HepG2 (cell line): Measurements from ENCODE around the gene OR2T6. TPM values are rescaled to one million over a fixed set of nuclear protein-coding genes. Genes with fewer than 3 reads are reported as not detected.

Experiments used
- ATAC-seq: fragments of 200-7000 bp; cut with Tn5 transposase; 3 replicates; pipeline ENCODE4 v1.9.1; 2020; ENCODE audit warnings: mild to moderate bottlenecking, moderate library complexity
- BruUV-seq: library from RNA; stranded (reverse); fragments of 400-500 nt; replicated peaks from 2 replicates; lab custom pipeline; 2021; lab: Mats Ljungman, UMichigan
- CTCF ChIA-PET: fragments of 300-600 bp; formaldehyde crosslinking; extraction: SDS; loops from one replicate; lab custom pipeline; 2021; ENCODE audit warnings: low total read pairs, inconsistent platforms, low intra/inter-chr PET ratio; lab: Yijun Ruan, JAX
- POLR2A ChIA-PET: fragments of 350-600 bp; sonication (Branson Sonifier 250); formaldehyde crosslinking; loops from one replicate; lab custom pipeline; 2020; ENCODE audit warnings: antibody characterized with exemption, inconsistent platforms; lab: Yijun Ruan, JAX
- DNase-seq: peaks from one replicate; pipeline ENCODE4 v3.0.0-alpha.2; 2015; ENCODE audit warnings: low spot score
- FAIRE-seq: peaks from 3 replicates; lab custom pipeline; 2011; peaks lifted over from hg19 to GRCh38; lab: Jason Lieb, UNC
- H2AFZ ChIP-seq: one replicate; pipeline ENCODE4 v1.6.1; 2011; ENCODE audit warnings: low read length, inconsistent platforms
- H3K27ac ChIP-seq: fragments of 300-600 bp; 3 replicates; pipeline ENCODE4 v1.8.0; 2011; ENCODE audit warnings: mixed run types, mild to moderate bottlenecking, mixed read lengths, low read length, inconsistent platforms; ENCODE audit not compliant: insufficient read depth; ENCODE audit errors: extremely low read length
- H3K27me3 ChIP-seq, 2 experiments: fragments of 200-600 bp in 1 of 2; 2 replicates in 1 of 2; 3 replicates in 1 of 2; pipeline versions ENCODE4 v1.6.0 to v1.8.0; 2011; ENCODE audit warnings: low read length in 2 of 2, mild to moderate bottlenecking in 2 of 2, moderate library complexity in 2 of 2, inconsistent platforms in 1 of 2; ENCODE audit not compliant: insufficient read depth in 2 of 2, control insufficient read depth in 1 of 2
- H3K36me3 ChIP-seq, 2 experiments: fragments of 200-600 bp in 1 of 2; replicated peaks in 1 of 2; 2 replicates in 1 of 2; 3 replicates in 1 of 2; pipeline versions ENCODE4 v1.5.1 to v1.8.0; 2011; ENCODE audit warnings: low read length in 2 of 2, inconsistent platforms in 1 of 2; ENCODE audit not compliant: insufficient read depth in 2 of 2, control insufficient read depth in 1 of 2
- H3K4me1 ChIP-seq: 2 replicates; pipeline ENCODE4 v1.5.1; 2012; ENCODE audit warnings: low read length, inconsistent platforms; ENCODE audit not compliant: insufficient read depth
- H3K4me2 ChIP-seq: 2 replicates; pipeline ENCODE4 v1.6.0; 2011; ENCODE audit warnings: low read depth, low read length, inconsistent platforms
- H3K4me3 ChIP-seq, 3 experiments: fragments of 200-600 bp in 1 of 3; sonication (generic), shearing (Covaris generic) in 1 of 3; replicated peaks in 1 of 3; 2 replicates each; pipeline ENCODE4 v1.5.1; 2011 to 2016; ENCODE audit warnings: low read length in 3 of 3, inconsistent platforms in 2 of 3, low read depth in 2 of 3, mild to moderate bottlenecking in 2 of 3, control low read depth in 1 of 3, mixed read lengths in 1 of 3; ENCODE audit not compliant: insufficient read depth in 1 of 3
- H3K79me2 ChIP-seq: one replicate; pipeline ENCODE4 v1.6.1; 2011; ENCODE audit warnings: low read length, inconsistent platforms; ENCODE audit not compliant: insufficient read depth
- H3K9ac ChIP-seq: 2 replicates; pipeline ENCODE4 v1.6.0; 2011; ENCODE audit warnings: mild to moderate bottlenecking, low read depth, low read length, inconsistent platforms; ENCODE audit not compliant: insufficient read depth
- H3K9me3 ChIP-seq: 2 replicates; pipeline ENCODE4 v1.5.1; 2012; ENCODE audit warnings: mild to moderate bottlenecking, low read length
- H4K20me1 ChIP-seq: 2 replicates; pipeline ENCODE4 v1.6.0; 2011; ENCODE audit warnings: inconsistent platforms, mild to moderate bottlenecking, low read length, moderate library complexity; ENCODE audit not compliant: insufficient read depth
- AHR ChIP-seq: IDR thresholded peaks from 2 replicates; pipeline ENCODE4 v1.6.1; 2018; ENCODE audit warnings: missing genetic modification reagents, missing compliant biosample characterization
- ATAD3A ChIP-seq: sonication (generic); formaldehyde crosslinking; IDR thresholded peaks from 2 replicates; pipeline ENCODE4 v1.4.0; 2020; ENCODE audit warnings: missing genetic modification reagents
- CBX1 ChIP-seq: IDR thresholded peaks from one replicate; pipeline ENCODE4 v1.6.1; 2016; ENCODE audit warnings: antibody characterized with exemption, low read depth
- CREB3 ChIP-seq: sonication (generic); formaldehyde crosslinking; IDR thresholded peaks from 2 replicates; pipeline ENCODE4 v1.5.0; 2020; ENCODE audit warnings: missing genetic modification reagents
- DPF2 ChIP-seq: sonication (generic); formaldehyde crosslinking; IDR thresholded peaks from 2 replicates; pipeline ENCODE4 v1.4.0; 2020; ENCODE audit warnings: mild to moderate bottlenecking, low read depth, missing genetic modification reagents, borderline replicate concordance
- FOXA3 ChIP-seq: IDR thresholded peaks from 2 replicates; pipeline ENCODE4 v1.6.1; 2016; ENCODE audit warnings: missing genetic modification reagents, missing compliant biosample characterization
- NKX3-1 ChIP-seq: sonication (generic); formaldehyde crosslinking; IDR thresholded peaks from 2 replicates; pipeline ENCODE4 v1.5.0; 2020; ENCODE audit warnings: missing genetic modification reagents
- POLR2G ChIP-seq: fragments of 200-400 bp; formaldehyde crosslinking; IDR thresholded peaks from 2 replicates; pipeline ENCODE4 v1.6.1; 2018; ENCODE audit warnings: mild to moderate bottlenecking, low read depth, low read length, moderate library complexity
- RFX1 ChIP-seq: fragments of 450-650 bp; IDR thresholded peaks from 2 replicates; pipeline ENCODE4 v1.6.1; 2017
- ZBTB2 ChIP-seq: sonication (generic); formaldehyde crosslinking; IDR thresholded peaks from 2 replicates; pipeline ENCODE4 v1.8.0; 2022; ENCODE audit warnings: low read depth, missing genetic modification reagents
- ZBTB7A ChIP-seq: sonication (generic); formaldehyde crosslinking; IDR thresholded peaks from 2 replicates; pipeline ENCODE4 v1.8.0; 2022; ENCODE audit warnings: mild to moderate bottlenecking, missing genetic modification reagents
- ZFAT ChIP-seq: sonication (generic); formaldehyde crosslinking; conservative IDR thresholded peaks from 2 replicates; pipeline ENCODE4 v1.8.1; 2023; ENCODE audit warnings: missing genetic modification reagents, inconsistent platforms
- ZNF235 ChIP-seq: sonication (generic); formaldehyde crosslinking; IDR thresholded peaks from 2 replicates; pipeline ENCODE4 v1.8.1; 2023; ENCODE audit warnings: mild to moderate bottlenecking, missing genetic modification reagents, borderline replicate concordance
- ZNF468 ChIP-seq: sonication (generic); formaldehyde crosslinking; IDR thresholded peaks from 2 replicates; pipeline ENCODE4 v1.8.0; 2022; ENCODE audit warnings: mild to moderate bottlenecking, moderate library complexity, missing genetic modification reagents
- ZNF792 ChIP-seq: IDR thresholded peaks from 2 replicates; pipeline ENCODE4 v1.6.1; 2016
- WGBS: methylation state at CpG from one replicate; pipeline ENCODE4 v1.1.6; 2017; ENCODE audit warnings: low lambda C conversion rate; 5-methylcytosine and 5-hydroxymethylcytosine counted together
- in situ Hi-C: cut with HindIII; loops from 2 replicates; pipeline ENCODE4 v1.10.0; 2017; ENCODE audit warnings: low pct_unique_long_range_greater_than_20kb; ENCODE audit not compliant: extremely low pct_ligation_motif_present
- intact Hi-C: fragments of 100-400 bp; cut with micrococcal nuclease; formaldehyde crosslinking; loops from one replicate; pipeline ENCODE4 v1.10.0; 2022; ENCODE audit not compliant: unreplicated experiment
- polyA plus RNA-seq, 8 experiments: library from polyadenylated mRNA; depleted of rRNA in 3 of 8; stranded (reverse) in 7 of 8; unstranded in 1 of 8; fragments of >200 nt; fragmentation: Illumina TruSeq in 4 of 8; extraction: Trizol in 4 of 8; gene quantifications; 2 replicates each; pipeline versions ENCODE4 v1.2.1 to v1.2.3, GENCODE V29; 2011 to 2016; ENCODE audit warnings: low read depth in 4 of 8, missing spikeins in 1 of 8, mixed read lengths in 1 of 8; ENCODE audit not compliant: insufficient read depth in 1 of 8
- total RNA-seq, 5 experiments: library from RNA; depleted of rRNA; stranded (reverse); fragments of >200 nt; fragmentation: Illumina TruSeq; extraction: Trizol; gene quantifications; 2 replicates each; pipeline ENCODE4 v1.2.3, GENCODE V29; 2016; ENCODE audit warnings: low read depth in 1 of 5

Gene OR2T6
- total and polyA plus RNA-seq, 2 of the 13 experiments (the other 11 are each of a cell fraction or from before 2014, with no cell fraction given) = not detected

DNA sequence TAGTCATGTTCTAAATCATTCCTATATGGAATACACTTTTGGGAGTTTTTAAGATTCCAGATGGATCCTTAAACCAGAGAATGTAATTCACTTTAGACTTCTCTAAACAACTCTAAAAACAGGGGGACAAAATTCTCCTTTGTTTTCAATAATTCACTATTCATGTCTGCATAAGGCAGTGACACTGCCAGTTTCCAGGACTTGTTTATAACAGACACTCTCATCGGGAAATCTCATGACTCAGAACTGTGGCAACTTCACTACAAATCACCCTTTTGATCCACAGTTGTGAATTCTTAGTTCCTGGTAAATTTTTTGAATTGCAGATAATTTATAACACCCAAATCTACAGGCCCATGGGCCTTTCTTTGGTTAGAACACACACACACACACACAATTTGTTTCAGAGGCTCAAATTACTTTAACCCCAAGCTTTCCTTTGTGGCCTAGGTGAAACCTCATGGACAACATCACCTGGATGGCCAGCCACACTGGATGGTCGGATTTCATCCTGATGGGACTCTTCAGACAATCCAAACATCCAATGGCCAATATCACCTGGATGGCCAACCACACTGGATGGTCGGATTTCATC lies 14.3 kb upstream of the OR2T6 start, which contains the start of gene OR2T4:
OR2T4 (plus strand) TSS at position 545 of the 595 bp plus-strand sequence; CDS start at position 545, 0 bp downstream.
- Histone ChIP-seq H2AFZ (no peak within 1 kb of the TSS), H3K36me3 (no peaks in the 10 kb centered on the region), H3K79me2 (no peaks in the 10 kb centered on the region), H3K27me3 (no peaks in the 10 kb centered on the region)
- TF ChIP-seq ZBTB7A (CRISPR knock-in tag) (no peak), RFX1 (no peak), DPF2 (no peak), ZBTB2 (CRISPR knock-in tag) (no peak), ZNF792 (CRISPR knock-in tag) (no peak), POLR2G (no peak), AHR (no peak)
- TF ChIP-seq, all 625 proteins: peak for 0
- in situ Hi-C loops = no loop called here
- BruUV-seq = no TSS peak
- DNase-seq = no peak
- ChIA-PET POLR2A (no interaction called here), CTCF (no interaction called here)
- intact Hi-C loops = no loop called here
- Histone ChIP-seq H3K4me1 (no peaks in the 10 kb centered on the region), H3K4me2 (no peak within 1 kb of the TSS), H3K9me3 (peaks cover 14% of the 10 kb centered on the region), H3K9ac (no peak within 1 kb of the TSS), H3K27ac (no peak within 1 kb of the TSS), H3K4me3 (no peak within 1 kb of the TSS), H4K20me1 (no peaks in the 10 kb centered on the region)
- ATAC-seq = no peak
- no peak for FAIRE-seq
- WGBS = 0% methylated on average over 2 of the region's 3 CpGs

DNA sequence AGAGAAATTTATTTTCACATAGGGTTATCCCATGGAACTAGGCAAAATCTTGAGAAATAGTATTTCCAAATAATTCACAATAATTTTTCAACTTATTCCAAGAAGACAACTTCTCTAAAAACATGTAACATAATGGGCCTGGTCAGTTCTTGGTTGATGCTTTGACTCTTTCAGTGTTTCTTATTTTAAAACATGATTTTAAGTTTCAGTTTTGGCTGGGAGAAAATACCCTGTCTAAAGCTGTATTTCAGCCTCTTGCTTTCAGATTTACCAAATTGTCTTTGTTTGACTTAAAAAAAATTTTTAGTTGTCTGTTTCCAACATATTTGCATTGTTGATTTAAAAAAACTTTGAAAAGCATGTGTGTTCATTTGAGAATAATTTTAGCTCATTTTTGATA lies 8.9 kb upstream of the OR2T6 start:
- no peak overlapping the region for H2AFZ ChIP-seq
- FAIRE-seq (no peak), ATAC-seq (no peak), DNase-seq (no peak)
- in situ Hi-C loops = no loop called here
- no peaks in the 10 kb centered on the region for H3K36me3 ChIP-seq
- no peak overlapping the region for H3K9ac ChIP-seq
- no peaks in the 10 kb centered on the region for H3K79me2 ChIP-seq
- no TSS peak for BruUV-seq
- H3K27me3 ChIP-seq = no peaks in the 10 kb centered on the region
- intact Hi-C loops = no loop called here
- H3K4me3 ChIP-seq = no peak overlapping the region
- POLR2A ChIA-PET = no interaction called here
- no peak overlapping the region for H3K27ac ChIP-seq
- peaks cover 19% of the 10 kb centered on the region for H3K9me3 ChIP-seq
- H4K20me1 ChIP-seq = no peaks in the 10 kb centered on the region
- CTCF ChIA-PET = no interaction called here
- no peaks in the 10 kb centered on the region for H3K4me1 ChIP-seq
- H3K4me2 ChIP-seq = no peak overlapping the region
- TF ChIP-seq FOXA3 (no peak), ZNF468 (CRISPR knock-in tag) (no peak), ATAD3A (CRISPR knock-in tag) (no peak), NKX3-1 (CRISPR knock-in tag) (no peak), ZNF235 (no peak), CREB3 (CRISPR knock-in tag) (no peak), ZFAT (CRISPR knock-in tag) (no peak), CBX1 (no peak)
